ENCODE results near the gene MYORG.
A peak's percentile ranks its signal among the peaks of the same experiment; 100 is the strongest.

The MYORG gene

DNA sequence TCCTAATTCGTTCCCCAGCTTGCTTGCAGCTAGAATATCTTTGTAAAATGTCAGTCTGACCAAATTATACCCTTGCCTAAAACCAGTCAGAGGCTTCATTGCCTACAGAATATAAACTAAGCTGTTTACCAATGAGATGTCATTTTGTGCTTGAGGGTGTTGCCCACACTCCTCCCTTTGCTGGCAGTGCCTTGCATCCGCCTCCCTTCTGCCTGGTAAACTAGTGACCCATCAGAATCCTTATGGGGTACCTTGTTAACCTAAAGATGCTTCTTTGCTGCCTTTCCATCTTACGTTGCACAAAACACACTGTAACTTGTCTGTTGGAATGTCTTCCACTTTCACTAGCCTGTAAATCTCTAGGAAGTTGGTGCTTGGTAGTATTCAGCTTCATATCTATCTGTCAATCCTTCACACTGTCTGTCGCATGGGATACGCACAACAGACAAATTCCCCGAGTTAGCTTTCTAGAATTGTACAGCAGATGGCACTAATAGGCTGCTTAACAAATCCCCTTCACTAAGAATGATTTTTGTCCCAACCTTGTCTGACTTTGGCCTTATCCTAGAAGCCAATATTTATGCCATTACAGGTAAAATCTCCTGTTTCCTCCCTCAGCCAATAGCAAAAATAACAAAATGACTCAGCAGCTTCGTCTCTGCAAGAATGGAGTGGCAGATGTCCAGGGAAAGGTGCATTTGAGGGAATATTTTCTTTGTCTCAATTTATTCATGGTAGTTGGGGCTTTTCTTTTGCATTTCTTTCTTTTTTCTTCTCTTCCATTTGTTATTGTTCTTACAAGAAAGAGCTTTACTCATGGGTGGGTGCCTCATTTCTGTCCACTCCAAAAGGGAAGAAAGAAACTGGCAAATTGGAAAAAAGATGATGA lies 44.4 kb downstream of the MYORG start:
- DNase-seq: peak; percentile 42

DNA sequence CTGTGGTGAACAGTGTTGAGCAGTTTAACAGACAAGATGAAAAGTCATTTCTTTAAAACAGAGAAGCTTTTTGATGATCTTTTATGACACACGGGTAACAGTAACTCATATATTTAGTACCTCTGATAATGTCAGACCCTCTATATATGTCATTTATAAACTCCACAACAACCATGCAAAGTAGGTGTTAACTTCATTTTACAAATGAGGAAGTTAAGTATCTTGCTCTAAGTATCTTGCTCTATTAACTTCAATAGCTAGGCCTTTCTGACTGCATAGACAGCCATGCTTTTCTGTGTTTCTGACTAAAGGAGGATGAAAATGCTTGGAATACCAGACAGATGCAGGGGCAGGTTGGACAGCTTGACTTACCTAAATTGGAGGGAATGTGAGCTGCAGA lies 45.5 kb downstream of the MYORG start:
- DNase-seq: no peak

DNA sequence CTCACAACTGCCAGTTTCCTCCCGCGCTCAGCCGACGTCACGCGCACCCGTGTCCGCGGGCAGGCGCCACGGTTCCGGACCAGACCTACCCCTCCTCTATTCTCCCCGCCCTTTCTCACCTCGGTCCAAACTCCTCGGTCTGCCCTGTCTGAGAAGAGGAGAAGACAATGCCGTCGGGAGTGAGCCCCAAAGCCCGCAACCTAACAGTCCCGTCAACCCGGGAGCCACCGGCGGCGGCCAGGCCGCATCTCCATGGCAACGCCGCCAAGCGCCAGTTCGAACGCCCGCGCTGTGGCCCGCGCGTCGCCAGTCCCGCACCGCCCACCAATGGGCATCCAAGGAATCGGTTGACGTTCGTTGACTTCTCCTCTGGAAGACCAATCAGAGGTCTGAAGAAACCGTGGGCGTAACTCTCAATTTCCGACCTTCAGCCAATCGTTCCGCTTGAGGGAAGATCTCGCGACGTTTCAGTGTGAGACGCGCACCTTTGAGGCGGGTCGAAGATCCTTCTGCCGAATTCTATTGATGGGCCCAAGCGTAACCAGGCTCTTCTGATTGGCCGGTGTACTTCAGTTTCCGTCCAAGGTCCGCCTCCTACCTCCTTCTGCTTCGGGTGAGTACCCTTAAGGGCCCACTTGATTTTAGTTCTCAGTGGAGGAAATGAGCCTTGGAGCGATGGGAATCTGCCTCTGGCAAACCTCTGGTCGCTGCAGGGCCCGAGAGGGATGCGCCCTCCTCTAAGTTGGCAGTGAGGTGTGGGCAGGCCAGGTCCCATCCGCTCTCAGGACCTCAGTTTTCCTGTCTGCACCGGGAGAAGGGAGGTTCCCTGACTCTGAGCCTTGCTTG lies 47.5 kb downstream of the MYORG start, which contains the start of the genes KIF24 and NUDT2:
KIF24 (minus strand) TSS at position 282 of the 846 bp plus-strand sequence. CDS start 17,922 bp downstream, outside the sequence.
NUDT2 (plus strand) TSS at position 583 of the 846 bp plus-strand sequence. CDS start 9,471 bp downstream, outside the sequence.
- DNase-seq: peak; percentile 99

DNA sequence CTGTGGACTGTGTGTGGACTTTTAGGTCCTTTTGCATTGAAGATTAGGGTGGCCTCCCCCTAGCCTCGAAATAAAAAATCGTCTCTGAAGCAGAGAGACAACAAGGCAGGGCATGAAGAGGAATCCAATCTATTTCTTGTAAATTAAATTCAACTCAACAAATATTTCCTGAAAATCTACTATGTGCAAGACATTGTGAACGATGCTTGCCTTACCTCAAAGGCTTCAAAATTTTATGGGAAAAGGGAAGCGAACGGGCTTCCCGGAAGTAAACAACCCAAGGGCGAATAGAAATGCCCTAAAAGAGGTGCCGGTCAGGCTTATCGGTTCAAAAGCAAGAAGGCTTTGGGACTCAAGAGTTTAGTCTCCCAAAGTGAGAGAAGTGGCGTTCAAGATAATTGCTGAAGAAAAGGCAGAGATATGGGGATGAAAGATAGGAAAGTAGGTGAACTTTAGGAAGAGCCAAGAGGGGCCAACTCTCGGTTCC lies 48.2 kb downstream of the MYORG start:
- DNase-seq: no peak

DNA sequence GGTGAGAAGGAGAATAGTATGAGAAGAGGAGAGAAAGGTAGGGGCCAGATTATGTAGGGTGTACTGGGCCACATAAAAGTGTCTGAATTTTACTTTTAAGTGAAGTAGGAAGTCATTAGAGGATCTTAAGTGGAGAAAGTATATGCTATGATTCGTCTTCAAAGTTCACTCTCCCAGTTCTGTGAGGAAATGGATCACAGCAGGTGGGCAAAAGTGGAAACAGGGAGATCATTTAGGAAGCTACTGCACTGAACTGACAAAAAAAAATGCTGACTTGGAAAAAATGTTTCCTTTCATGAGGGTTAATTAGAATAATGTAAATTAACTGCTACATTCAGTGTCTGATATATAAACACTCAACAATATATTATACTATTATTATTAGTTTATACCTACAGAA lies 50.0 kb downstream of the MYORG start:
- DNase-seq: no peak

DNA sequence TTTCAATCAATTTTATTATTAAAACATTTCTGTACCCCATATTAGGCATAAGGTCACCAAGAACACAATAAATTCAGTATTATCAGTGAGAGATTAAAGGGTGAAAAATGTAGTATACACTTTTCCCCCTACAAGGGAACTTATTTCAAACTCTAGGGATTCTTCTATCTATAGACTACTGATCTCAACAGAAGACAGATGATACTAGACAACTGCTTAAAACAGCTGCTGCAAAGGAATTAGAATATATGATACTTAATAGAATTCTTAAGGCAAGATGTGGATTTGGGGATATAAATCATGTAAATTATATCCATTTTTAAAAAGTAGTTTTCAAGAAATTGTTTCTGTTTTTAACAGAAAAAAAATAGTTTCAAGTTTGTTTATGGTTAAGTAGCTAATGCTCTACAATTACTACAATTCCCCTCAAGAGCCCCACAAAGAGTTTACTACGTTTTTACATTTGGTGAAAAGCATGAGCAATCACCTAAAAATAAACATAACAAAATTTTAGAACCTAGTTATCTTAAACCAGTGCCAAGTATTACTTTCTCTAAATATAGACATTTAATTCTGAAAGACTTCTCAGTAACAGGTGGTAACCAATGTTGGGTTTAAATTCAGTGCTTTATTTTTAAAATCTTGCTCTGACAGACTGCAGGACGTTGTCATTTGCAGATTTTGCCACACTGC lies 53.7 kb downstream of the MYORG start:
- no peak for DNase-seq

DNA sequence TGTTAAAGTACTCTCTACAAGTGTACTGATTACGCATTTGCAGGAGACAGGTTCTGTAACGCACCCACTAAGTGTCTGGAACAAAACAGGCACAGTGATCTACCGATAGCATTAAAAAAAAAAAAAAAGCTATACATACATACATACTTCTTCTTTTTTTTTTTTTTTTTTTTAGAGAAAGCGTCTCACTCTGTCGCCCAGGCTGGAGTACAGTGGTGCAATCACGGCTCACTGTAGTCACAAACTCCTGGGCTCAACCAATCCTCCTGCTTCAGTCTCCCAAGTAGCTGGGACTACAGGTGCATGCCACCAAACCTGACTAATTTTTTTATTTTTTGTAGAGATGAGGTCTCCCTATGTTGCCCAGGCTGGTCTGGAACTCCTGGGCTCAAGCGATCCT lies 55.2 kb downstream of the MYORG start:
- no peak for DNase-seq

DNA sequence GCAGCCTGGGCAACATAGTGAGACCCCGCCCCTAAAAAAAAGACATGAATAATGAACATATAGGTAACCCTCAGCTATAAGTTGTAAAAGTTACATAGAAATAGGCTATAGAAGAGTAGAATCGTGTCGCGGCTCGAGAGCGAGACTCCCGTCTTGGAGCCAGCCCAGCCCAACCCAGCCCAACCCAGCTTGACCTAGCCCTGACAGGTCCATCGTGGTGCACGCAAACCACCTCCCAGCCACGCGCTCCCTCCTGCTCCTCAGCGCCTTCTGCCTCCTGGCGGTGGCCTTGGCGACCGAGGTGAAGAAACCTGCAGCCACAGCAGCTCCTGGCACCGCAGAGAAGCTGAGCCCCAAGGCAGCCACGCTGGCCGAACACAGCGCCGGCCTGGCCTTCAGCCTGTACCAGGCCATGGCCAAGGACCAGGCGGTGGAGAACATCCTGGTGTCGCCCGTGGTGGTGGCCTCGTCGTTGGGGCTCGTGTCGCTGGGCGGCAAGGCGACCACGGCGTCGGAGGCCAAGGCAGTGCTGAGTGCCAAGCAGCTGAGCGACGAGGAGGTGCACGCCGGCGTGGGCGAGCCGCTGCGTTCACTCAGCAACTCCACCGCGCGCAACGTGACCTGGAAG lies 58.4 kb downstream of the MYORG start:
- no peak for DNase-seq

DNA sequence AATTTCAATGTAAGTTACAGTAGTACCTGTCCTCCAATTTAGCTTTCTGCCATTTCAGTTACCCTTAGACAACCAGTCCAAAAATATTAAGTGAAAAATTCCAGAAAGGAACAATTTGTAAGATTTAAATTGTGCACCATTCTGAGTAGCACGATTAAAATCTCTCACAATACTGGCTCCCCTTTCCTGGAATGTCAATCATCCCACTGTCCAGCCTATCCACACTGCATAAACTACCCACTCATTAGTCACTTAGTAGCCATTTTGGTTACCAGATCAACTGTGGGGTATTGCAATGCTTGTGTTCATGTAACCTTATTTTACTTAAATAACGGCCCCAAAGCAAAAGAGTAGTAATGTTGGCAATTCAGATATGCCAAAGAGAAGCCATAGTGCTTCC lies 59.3 kb downstream of the MYORG start:
- no peak for DNase-seq

Measured in CD4-positive, alpha-beta T cell treated with Interleukin-12 subunit alpha and Interleukin-12 subunit beta, for 1 hour (primary cell).